Prostate gland (tissue), 2 donors: ENCODE data around the gene PITX2. TPM values are rescaled to one million over a fixed set of nuclear protein-coding genes. Genes with fewer than 3 reads are reported as not detected.

Source experiments
- DNase-seq: peaks from one replicate; pipeline ENCODE4 v3.0.0-alpha.2; 2019; ENCODE audit warnings: low spot score
- H3K27ac ChIP-seq, 2 donors: fragments of 200-600 bp; sonication (generic); 2 replicates each; pipeline ENCODE4 v1.5.1; 2017 to 2019
- H3K27me3 ChIP-seq: fragments of 200-600 bp; sonication (generic); replicated peaks from 2 replicates; pipeline ENCODE4 v1.5.1; 2019; ENCODE audit not compliant: insufficient read depth
- H3K36me3 ChIP-seq, 2 donors: fragments of 200-600 bp; sonication (generic); 1 replicate in 1 of 2; 2 replicates in 1 of 2; pipeline versions ENCODE4 v1.5.1 to v1.8.1; 2017 to 2019
- H3K4me1 ChIP-seq: fragments of 200-600 bp; sonication (generic); replicated peaks from 2 replicates; pipeline ENCODE4 v1.5.1; 2019
- H3K4me3 ChIP-seq, 2 donors: fragments of 200-600 bp; sonication (generic); 2 replicates each; pipeline ENCODE4 v1.5.1; 2017 to 2019
- H3K9me3 ChIP-seq: fragments of 200-600 bp; sonication (generic); 2 replicates; pipeline ENCODE4 v1.5.1; 2017
- CTCF ChIP-seq, 4 experiments: fragments of 200-600 bp in 2 of 4; fragments of 450-650 bp in 2 of 4; sonication (generic) in 2 of 4; IDR thresholded peaks; 1 replicate in 3 of 4; 2 replicates in 1 of 4; pipeline ENCODE4 v1.5.1; 2016 to 2019; ENCODE audit warnings: antibody characterized with exemption in 4 of 4, mild to moderate bottlenecking in 2 of 4, moderate library complexity in 2 of 4
- POLR2A ChIP-seq: fragments of 450-650 bp; IDR thresholded peaks from one replicate; pipeline ENCODE4 v1.6.1; 2016; ENCODE audit warnings: antibody characterized with exemption, mild to moderate bottlenecking
- POLR2AphosphoS5 ChIP-seq: sonication (generic); formaldehyde crosslinking; IDR thresholded peaks from one replicate; pipeline ENCODE4 v1.6.1; 2017; ENCODE audit warnings: antibody characterized with exemption
- WGBS: methylation state at CpG from one replicate; pipeline ENCODE4 v1.1.5; 2018; 5-methylcytosine and 5-hydroxymethylcytosine counted together
- intact Hi-C: fragments of 100-400 bp; cut with DNase I; formaldehyde crosslinking; loops from one replicate; pipeline ENCODE4 v1.14.2; 2022
- total RNA-seq, 2 donors: library from RNA; depleted of rRNA; stranded (reverse); fragments of >200 nt; gene quantifications; one replicate each; pipeline ENCODE4 v1.1.0, GENCODE V29; 2016

Gene PITX2
- total RNA-seq, 2 donors from 2014 or later: 2.0 to 2.3 TPM

GRCh38 chr4:110614173-110614963 is 8.5 kb downstream of the PITX2 start:
- WGBS: 20% methylated on average over 27 of the region's 27 CpGs
- Histone ChIP-seq H3K9me3 (no peaks in the 10 kb centered on the region), H3K36me3 (no peaks in the 10 kb centered on the region), H3K4me1 (no peaks in the 10 kb centered on the region), H3K4me3 (no peak overlapping the region), H3K27me3 (peaks cover 52% of the 10 kb centered on the region), H3K27ac (no peak overlapping the region)
- TF ChIP-seq POLR2A (no peak), POLR2AphosphoS5 (no peak), CTCF (IDR thresholded peaks at IDR 0.05) (no peak)
- no peak for DNase-seq
- intact Hi-C loops: no loop called here

- no peaks in the 10 kb centered on the region for H3K4me1 ChIP-seq
- 20% methylated on average over 3 of the region's 3 CpGs for WGBS
Observed at GRCh38 chr4:110613745-110614144, 9.1 kb downstream of the PITX2 start.

GRCh38 chr4:110612631-110613269 is 10.1 kb downstream of the PITX2 start:
- H3K4me3 ChIP-seq: no peak overlapping the region
- H3K36me3 ChIP-seq: no peaks in the 10 kb centered on the region
- TF ChIP-seq POLR2AphosphoS5: no peak
- H3K9me3 ChIP-seq: no peaks in the 10 kb centered on the region
- H3K27me3 ChIP-seq: peaks cover 43% of the 10 kb centered on the region
- intact Hi-C loops: no loop called here
- H3K4me1 ChIP-seq: no peaks in the 10 kb centered on the region
- no peak for DNase-seq
- no peak overlapping the region for H3K27ac ChIP-seq
- WGBS: 24% methylated on average over 23 of the region's 23 CpGs

More at GRCh38 chr4:110613745-110614144, 9.1 kb downstream of the PITX2 start:
- no peak for TF ChIP-seq CTCF (IDR thresholded peaks at IDR 0.05)
- no peak for TF ChIP-seq POLR2AphosphoS5
- TF ChIP-seq POLR2A: no peak
- no peaks in the 10 kb centered on the region for H3K9me3 ChIP-seq
- H3K27me3 ChIP-seq: peaks cover 46% of the 10 kb centered on the region
- no peak for DNase-seq
- intact Hi-C loops: no loop called here
- no peaks in the 10 kb centered on the region for H3K36me3 ChIP-seq
- no peak overlapping the region for H3K4me3 ChIP-seq
- H3K27ac ChIP-seq: no peak overlapping the region

GRCh38 chr4:110611968-110612447 is 10.9 kb downstream of the PITX2 start:
- peaks cover 41% of the 10 kb centered on the region for H3K27me3 ChIP-seq
- intact Hi-C loops: no loop called here
- no peak overlapping the region for H3K4me3 ChIP-seq
- TF ChIP-seq POLR2AphosphoS5: no peak
- TF ChIP-seq CTCF (IDR thresholded peaks at IDR 0.05): no peak
- H3K9me3 ChIP-seq: no peaks in the 10 kb centered on the region
- no peaks in the 10 kb centered on the region for H3K36me3 ChIP-seq
- H3K27ac ChIP-seq: no peak overlapping the region
- WGBS: 11% methylated on average over 30 of the region's 30 CpGs
- H3K4me1 ChIP-seq: no peaks in the 10 kb centered on the region
- DNase-seq: no peak

- no peak for TF ChIP-seq CTCF (IDR thresholded peaks at IDR 0.05)
- no peak for TF ChIP-seq POLR2A
- TF ChIP-seq POLR2AphosphoS5: no peak
- no peak overlapping the region for H3K4me3 ChIP-seq
- 7% methylated on average over 33 of the region's 54 CpGs for WGBS
- H3K36me3 ChIP-seq: no peaks in the 10 kb centered on the region
- intact Hi-C loops: no loop called here
- no peaks in the 10 kb centered on the region for H3K9me3 ChIP-seq
- DNase-seq: no peak
- H3K27me3 ChIP-seq: peaks cover 33% of the 10 kb centered on the region
- H3K27ac ChIP-seq: no peak overlapping the region
- no peaks in the 10 kb centered on the region for H3K4me1 ChIP-seq
Observed at GRCh38 chr4:110610940-110611831, 11.7 kb downstream of the PITX2 start.
